Mesenchymal stem cell (in vitro differentiated cells and primary cell): ENCODE results near the gene SLC35F1.

Experiments used
- DNase-seq: peaks from one replicate; pipeline ENCODE4 v3.0.0-alpha.2; 2013
- H2AFZ ChIP-seq: one replicate; pipeline ENCODE4 v1.6.1; 2013; ENCODE audit warnings: low read depth, mild to moderate bottlenecking, control low read depth, inconsistent platforms, low read length, moderate library complexity
- H2AK5ac ChIP-seq: 2 replicates; pipeline ENCODE4 v1.6.1; 2013; ENCODE audit warnings: low read length, moderate library complexity, mild to moderate bottlenecking, inconsistent platforms; ENCODE audit not compliant: severe bottlenecking
- H2BK120ac ChIP-seq: one replicate; pipeline ENCODE4 v1.6.1; 2013; ENCODE audit warnings: low read depth, mild to moderate bottlenecking, inconsistent platforms, low read length, moderate library complexity
- H2BK12ac ChIP-seq, 2 experiments: one replicate each; pipeline ENCODE4 v1.6.1; 2013; ENCODE audit warnings: inconsistent platforms in 2 of 2, low read length in 2 of 2, mild to moderate bottlenecking in 2 of 2, moderate library complexity in 2 of 2, control low read depth in 1 of 2
- H2BK15ac ChIP-seq: one replicate; pipeline ENCODE4 v1.6.1; 2013; ENCODE audit warnings: mild to moderate bottlenecking, low read depth, inconsistent platforms; ENCODE audit not compliant: poor library complexity, severe bottlenecking
- H2BK5ac ChIP-seq: 2 replicates; pipeline ENCODE4 v1.6.1; 2013; ENCODE audit warnings: low read depth, mild to moderate bottlenecking, low read length, control low read depth, inconsistent platforms; ENCODE audit not compliant: poor library complexity, severe bottlenecking
- H3K14ac ChIP-seq, 2 experiments: one replicate each; pipeline ENCODE4 v1.6.1; 2013; ENCODE audit warnings: inconsistent platforms in 2 of 2, low read length in 2 of 2, control low read depth in 1 of 2, mild to moderate bottlenecking in 1 of 2, moderate library complexity in 1 of 2
- H3K18ac ChIP-seq, 2 experiments: one replicate each; pipeline ENCODE4 v1.6.1; 2013; ENCODE audit warnings: inconsistent platforms in 2 of 2, low read length in 2 of 2, control low read depth in 1 of 2, low read depth in 1 of 2, mild to moderate bottlenecking in 1 of 2
- H3K23ac ChIP-seq, 2 experiments: one replicate each; pipeline ENCODE4 v1.6.1; 2013; ENCODE audit warnings: inconsistent platforms in 2 of 2, low read length in 2 of 2, mild to moderate bottlenecking in 2 of 2, moderate library complexity in 2 of 2, control low read depth in 1 of 2
- H3K27ac ChIP-seq: 2 replicates; pipeline ENCODE4 v1.5.1; 2013; ENCODE audit warnings: mild to moderate bottlenecking, moderate library complexity, low read length, control low read depth, inconsistent platforms; ENCODE audit not compliant: poor library complexity, severe bottlenecking
- H3K27me3 ChIP-seq, 2 experiments: 2 replicates each; pipeline versions ENCODE4 v1.6.1 to v1.7.0; 2013; ENCODE audit warnings: low read length in 2 of 2, mild to moderate bottlenecking in 2 of 2, moderate library complexity in 2 of 2, control low read depth in 1 of 2, inconsistent platforms in 1 of 2; ENCODE audit not compliant: control insufficient read depth in 1 of 2, insufficient read depth in 1 of 2
- H3K36me3 ChIP-seq, 2 experiments: 2 replicates each; pipeline versions ENCODE4 v1.6.1 to v1.7.0; 2013; ENCODE audit warnings: low read length in 2 of 2, control low read depth in 1 of 2, inconsistent platforms in 1 of 2, low read depth in 1 of 2, mild to moderate bottlenecking in 1 of 2; ENCODE audit not compliant: insufficient read depth in 2 of 2, control insufficient read depth in 1 of 2
- H3K4ac ChIP-seq, 2 experiments: one replicate each; pipeline ENCODE4 v1.6.1; 2013; ENCODE audit warnings: inconsistent platforms in 2 of 2, low read length in 2 of 2, mild to moderate bottlenecking in 2 of 2, moderate library complexity in 2 of 2, control low read depth in 1 of 2, low read depth in 1 of 2
- H3K4me1 ChIP-seq: 2 replicates; pipeline ENCODE4 v1.6.1; 2013; ENCODE audit warnings: low read depth, low read length, control low read depth; ENCODE audit not compliant: control insufficient read depth, insufficient read depth
- H3K4me2 ChIP-seq: 2 replicates; pipeline ENCODE4 v1.6.1; 2013; ENCODE audit warnings: low read length, mild to moderate bottlenecking, inconsistent platforms; ENCODE audit not compliant: poor library complexity, severe bottlenecking
- H3K4me3 ChIP-seq, 2 experiments: 2 replicates each; pipeline versions ENCODE4 v1.5.1 to v1.7.0; 2013; ENCODE audit warnings: low read length in 2 of 2, mild to moderate bottlenecking in 2 of 2, control low read depth in 1 of 2, low read depth in 1 of 2; ENCODE audit not compliant: insufficient read depth in 1 of 2
- H3K79me1 ChIP-seq: replicated peaks from 2 replicates; pipeline ENCODE4 v1.6.1; 2013; ENCODE audit warnings: mild to moderate bottlenecking, control low read depth, low read length, inconsistent platforms; ENCODE audit not compliant: poor library complexity, severe bottlenecking
- H3K9ac ChIP-seq: 2 replicates; pipeline ENCODE4 v1.7.0; 2013; ENCODE audit warnings: mild to moderate bottlenecking, low read length, moderate library complexity
- H3K9me3 ChIP-seq: 2 replicates; pipeline ENCODE4 v1.7.0; 2013; ENCODE audit warnings: mild to moderate bottlenecking, low read length; ENCODE audit not compliant: control insufficient read depth
- H4K8ac ChIP-seq: one replicate; pipeline ENCODE4 v1.6.1; 2013; ENCODE audit warnings: inconsistent platforms, mild to moderate bottlenecking, low read length, moderate library complexity
- H4K91ac ChIP-seq: one replicate; pipeline ENCODE4 v1.6.1; 2013; ENCODE audit warnings: mild to moderate bottlenecking, low read length, inconsistent platforms
- WGBS: methylation state at CpG from one replicate; pipeline ENCODE4 v1.1.7; 2013; ENCODE audit warnings: mixed read lengths; 5-methylcytosine and 5-hydroxymethylcytosine counted together

SLC35F1 gene

GRCh38 chr6:118350881-118351430 is 443.9 kb downstream of the SLC35F1 start:
- Histone ChIP-seq H4K91ac (no peak overlapping the region), H3K23ac (no peak overlapping the region), H3K14ac (no peak overlapping the region), H3K4me3 (no peak overlapping the region), H3K18ac (peak overlapping the region in 1 of 2 experiments; percentile 33), H3K27me3 (no peaks in the 10 kb centered on the region), H3K36me3 (no peaks in the 10 kb centered on the region), H3K4ac (no peak overlapping the region), H2BK12ac (no peak overlapping the region), H3K9ac (no peak overlapping the region), H3K79me1 (no peaks in the 10 kb centered on the region), H2BK5ac (no peak overlapping the region), H2AK5ac (no peak overlapping the region), H2AFZ (no peak overlapping the region), H3K9me3 (no peaks in the 10 kb centered on the region), H2BK120ac (peak overlapping the region; percentile 61), H3K4me2 (no peak overlapping the region), H2BK15ac (no peak overlapping the region), H4K8ac (no peak overlapping the region), H3K4me1 (no peaks in the 10 kb centered on the region), H3K27ac (no peak overlapping the region)
- 60% methylated on average over 1 of the region's 5 CpGs for whole genome bisulfite sequencing
- peak; percentile 61 for DNase-seq

DNA sequence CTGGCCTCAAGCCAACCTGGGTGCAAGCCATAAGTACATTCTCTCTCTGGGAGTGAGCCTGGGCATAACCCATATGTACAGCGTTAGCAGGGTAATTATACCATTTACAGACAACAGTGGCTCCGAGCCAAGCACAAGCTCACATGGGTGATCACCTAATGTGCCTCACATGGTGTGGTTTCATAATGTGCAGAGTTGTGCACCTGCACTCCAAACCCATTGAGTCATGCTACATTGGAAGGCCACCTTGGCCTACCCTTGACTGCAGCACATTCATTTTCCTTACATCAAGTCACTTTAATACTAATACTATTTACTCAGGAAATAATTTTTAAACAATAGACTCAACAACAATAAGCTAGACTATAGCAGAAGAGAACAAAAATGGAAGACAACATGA is 446.5 kb downstream of the SLC35F1 start:
- Histone ChIP-seq H4K91ac (peak overlapping the region; percentile 59), H3K18ac (peak overlapping the region; percentile 34 to 66), H3K23ac (no peak overlapping the region), H3K4me1 (no peaks in the 10 kb centered on the region), H2AFZ (peak overlapping the region; percentile 62), H2AK5ac (no peak overlapping the region), H3K4me2 (no peak overlapping the region), H3K4ac (peak overlapping the region in 1 of 2 experiments; percentile 75), H2BK120ac (no peak overlapping the region), H2BK15ac (peak overlapping the region; percentile 84), H2BK12ac (peak overlapping the region; percentile 97 to 98), H3K4me3 (no peak overlapping the region), H3K27ac (no peak overlapping the region), H3K14ac (no peak overlapping the region), H3K79me1 (no peaks in the 10 kb centered on the region), H3K9ac (no peak overlapping the region), H3K27me3 (no peaks in the 10 kb centered on the region), H3K36me3 (no peaks in the 10 kb centered on the region), H3K9me3 (no peaks in the 10 kb centered on the region), H2BK5ac (no peak overlapping the region), H4K8ac (no peak overlapping the region)
- no peak for DNase-seq
- WGBS = 94% methylated on average over 2 of the region's 2 CpGs

DNA sequence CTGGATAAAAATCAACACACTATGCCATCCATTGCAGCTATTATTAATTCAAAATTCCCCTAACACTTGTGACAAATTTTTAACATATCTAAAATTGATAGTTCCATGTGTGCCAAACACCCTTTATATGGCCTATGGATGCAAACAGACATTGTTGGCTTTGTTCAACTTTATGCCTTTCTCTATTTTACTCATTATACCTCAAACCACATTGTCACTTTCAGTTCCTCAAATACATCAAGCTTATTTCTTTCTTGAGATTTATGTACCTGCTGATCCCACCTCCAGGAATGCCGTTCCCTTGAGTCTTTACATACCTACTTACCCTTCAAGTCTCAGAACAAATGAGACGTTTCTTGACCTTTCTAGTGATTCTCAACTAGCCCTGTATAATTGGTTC is 447.6 kb downstream of the SLC35F1 start:
- Histone ChIP-seq H3K79me1 (no peaks in the 10 kb centered on the region), H2AFZ (no peak overlapping the region), H3K4me1 (no peaks in the 10 kb centered on the region), H3K36me3 (no peaks in the 10 kb centered on the region), H3K9me3 (no peaks in the 10 kb centered on the region), H3K4me2 (no peak overlapping the region), H2BK12ac (no peak overlapping the region), H3K14ac (no peak overlapping the region), H3K27me3 (no peaks in the 10 kb centered on the region), H3K23ac (no peak overlapping the region), H4K8ac (no peak overlapping the region), H3K4me3 (no peak overlapping the region), H4K91ac (no peak overlapping the region), H2BK5ac (no peak overlapping the region), H3K9ac (no peak overlapping the region), H3K18ac (no peak overlapping the region), H3K27ac (no peak overlapping the region), H2BK120ac (no peak overlapping the region), H2BK15ac (no peak overlapping the region), H2AK5ac (no peak overlapping the region), H3K4ac (no peak overlapping the region)
- WGBS = 100% methylated on average over 1 of the region's 2 CpGs
- DNase-seq = no peak

GRCh38 chr6:118356054-118356453 is 449.0 kb downstream of the SLC35F1 start:
- 89% methylated on average over 1 of the region's 1 CpG for WGBS
- H3K9ac ChIP-seq = no peak overlapping the region
- no peak overlapping the region for H4K91ac ChIP-seq
- no peak for DNase-seq
- no peak overlapping the region for H3K23ac ChIP-seq
- no peaks in the 10 kb centered on the region for H3K4me1 ChIP-seq
- H3K4me2 ChIP-seq = no peak overlapping the region
- no peak overlapping the region for H2BK120ac ChIP-seq
- H3K79me1 ChIP-seq = no peaks in the 10 kb centered on the region
- no peak overlapping the region for H2AFZ ChIP-seq
- H3K4me3 ChIP-seq = no peak overlapping the region
- H3K36me3 ChIP-seq = no peaks in the 10 kb centered on the region
- no peak overlapping the region for H3K4ac ChIP-seq
- no peak overlapping the region for H3K14ac ChIP-seq
- no peak overlapping the region for H3K27ac ChIP-seq
- H3K18ac ChIP-seq = no peak overlapping the region
- H3K9me3 ChIP-seq = no peaks in the 10 kb centered on the region
- no peak overlapping the region for H2BK5ac ChIP-seq
- no peak overlapping the region for H4K8ac ChIP-seq
- H3K27me3 ChIP-seq = no peaks in the 10 kb centered on the region
- H2BK12ac ChIP-seq = no peak overlapping the region
- H2BK15ac ChIP-seq = no peak overlapping the region
- no peak overlapping the region for H2AK5ac ChIP-seq
